Tibial artery (tissue), 4 donors: ENCODE data around the gene PPP1R1B.

ENCODE experiments used
- DNase-seq, 2 donors: peaks; one replicate each; pipeline ENCODE4 v3.0.0-alpha.2; 2019
- H3K27ac ChIP-seq, 2 donors: fragments of 200-600 bp; sonication (generic) in 1 of 2; 1 replicate in 1 of 2; 2 replicates in 1 of 2; pipeline ENCODE4 v1.5.1; 2018 to 2019; ENCODE audit warnings: mild to moderate bottlenecking in 1 of 2
- H3K27me3 ChIP-seq, 2 donors: fragments of 200-600 bp; sonication (generic) in 1 of 2; one replicate each; pipeline versions ENCODE4 v1.5.1 to v1.6.0; 2016 to 2019
- H3K36me3 ChIP-seq, 3 donors: fragments of 200-600 bp; sonication (generic) in 2 of 3; one replicate each; pipeline ENCODE4 v1.5.1; 2016 to 2019; ENCODE audit warnings: mild to moderate bottlenecking in 2 of 3
- H3K4me1 ChIP-seq, 4 donors: fragments of 200-600 bp; sonication (generic) in 2 of 4; 1 replicate in 3 of 4; 2 replicates in 1 of 4; pipeline ENCODE4 v1.5.1; 2016 to 2019
- H3K4me3 ChIP-seq, 2 donors: fragments of 200-600 bp; sonication (generic) in 1 of 2; 1 replicate in 1 of 2; 2 replicates in 1 of 2; pipeline ENCODE4 v1.5.1; 2018 to 2019; ENCODE audit warnings: mild to moderate bottlenecking in 2 of 2
- H3K9me3 ChIP-seq, 3 donors: fragments of 200-600 bp; sonication (generic) in 1 of 3; one replicate each; pipeline ENCODE4 v1.5.1; 2016 to 2019
- CTCF ChIP-seq, 2 experiments: fragments of 200-600 bp in 1 of 2; fragments of 450-650 bp in 1 of 2; IDR thresholded peaks; one replicate each; pipeline ENCODE4 v1.5.1; 2017 to 2019; ENCODE audit warnings: antibody characterized with exemption in 2 of 2, mild to moderate bottlenecking in 1 of 2, moderate library complexity in 1 of 2
- intact Hi-C: fragments of 100-400 bp; cut with DNase I; formaldehyde crosslinking; loops from one replicate; pipeline ENCODE4 v1.15.0; 2023; ENCODE audit warnings: low total_unique reads

The PPP1R1B gene

GRCh38 chr17:39605492-39606433 is 21.0 kb upstream of the PPP1R1B start:
- Histone ChIP-seq H3K9me3 (no peaks in the 10 kb centered on the region), H3K27me3 (peaks cover 15 to 88% of the 10 kb centered on the region in 2 donors), H3K27ac (no peak overlapping the region), H3K4me1 (peaks cover 0 to 42% (median 33%) of the 10 kb centered on the region in 4 donors), H3K36me3 (no peaks in the 10 kb centered on the region), H3K4me3 (peak overlapping the region in 1 of 2 donors; percentile 9)
- TF ChIP-seq CTCF (IDR thresholded peaks at IDR 0.05): no peak
- intact Hi-C loops: loop anchor here (10.0 kb wide), 1 partner anchor 609 kb away; the partner anchor contains the start of gene WIPF2
- no peak for DNase-seq

GRCh38 chr17:39606434-39607056 is 20.2 kb upstream of the PPP1R1B start:
- H3K36me3 ChIP-seq: no peaks in the 10 kb centered on the region
- peaks cover 15 to 85% of the 10 kb centered on the region in 2 donors for H3K27me3 ChIP-seq
- DNase-seq: no peak
- intact Hi-C loops: loop anchor here (10.0 kb wide), 1 partner anchor 608 kb away; the partner anchor contains the start of gene WIPF2
- H3K9me3 ChIP-seq: no peaks in the 10 kb centered on the region
- H3K4me3 ChIP-seq: peak overlapping the region in 1 of 2 donors; percentile 9
- no peak for TF ChIP-seq CTCF (IDR thresholded peaks at IDR 0.05)
- H3K4me1 ChIP-seq: peaks cover 0 to 42% (median 33%) of the 10 kb centered on the region in 4 donors
- no peak overlapping the region for H3K27ac ChIP-seq

- intact Hi-C loops: loop anchor here (10.0 kb wide), 1 partner anchor 608 kb away; the partner anchor contains the start of gene WIPF2
- no peak for TF ChIP-seq CTCF (IDR thresholded peaks at IDR 0.05)
- no peaks in the 10 kb centered on the region for H3K9me3 ChIP-seq
- no peak for DNase-seq
- H3K4me3 ChIP-seq: peak overlapping the region in 1 of 2 donors; percentile 9
- peaks cover 15 to 84% of the 10 kb centered on the region in 2 donors for H3K27me3 ChIP-seq
- no peaks in the 10 kb centered on the region for H3K36me3 ChIP-seq
- peaks cover 0 to 42% (median 33%) of the 10 kb centered on the region in 4 donors for H3K4me1 ChIP-seq
- H3K27ac ChIP-seq: no peak overlapping the region
These were observed 19.5 kb upstream of the PPP1R1B start for GRCh38 chr17:39607057-39607850.

GRCh38 chr17:39607851-39608130 is 19.0 kb upstream of the PPP1R1B start, which contains the start of gene NEUROD2:
NEUROD2 (minus strand) TSS chr17:39607920; CDS start chr17:39606599, 1,321 bp downstream.
- Histone ChIP-seq H3K9me3 (no peaks in the 10 kb centered on the region), H3K36me3 (no peaks in the 10 kb centered on the region), H3K27ac (no peak within 1 kb of the TSS), H3K4me1 (peaks cover 0 to 42% (median 33%) of the 10 kb centered on the region in 4 donors), H3K4me3 (peak within 1 kb of the TSS in 1 of 2 donors; percentile 9), H3K27me3 (peaks cover 15 to 84% of the 10 kb centered on the region in 2 donors)
- intact Hi-C loops: loop anchor here (10.0 kb wide), 1 partner anchor 607 kb away; the partner anchor contains the start of gene WIPF2
- DNase-seq: no peak
- TF ChIP-seq CTCF (IDR thresholded peaks at IDR 0.05): no peak
